HepG2 (cell line): Measurements from ENCODE around the gene FGF2. TPM values are rescaled to one million over a fixed set of nuclear protein-coding genes. Genes with fewer than 3 reads are reported as not detected.

Experiments used
- CC2D1A ChIP-seq: sonication (generic); formaldehyde crosslinking; IDR thresholded peaks from 2 replicates; pipeline ENCODE4 v1.8.1; 2023; ENCODE audit warnings: mild to moderate bottlenecking, missing genetic modification reagents
- ERF ChIP-seq: IDR thresholded peaks from 2 replicates; pipeline ENCODE4 v1.6.1; 2018; ENCODE audit warnings: missing biosample characterization, missing genetic modification reagents
- HDAC2 ChIP-seq: sonication (generic); formaldehyde crosslinking; IDR thresholded peaks from 2 replicates; pipeline ENCODE4 v1.4.0; 2020; ENCODE audit warnings: missing genetic modification reagents
- HIVEP1 ChIP-seq: sonication (generic); formaldehyde crosslinking; IDR thresholded peaks from 2 replicates; pipeline ENCODE4 v1.4.0; 2020; ENCODE audit warnings: mild to moderate bottlenecking, missing genetic modification reagents
- HMGA1 ChIP-seq: sonication (generic); formaldehyde crosslinking; conservative IDR thresholded peaks from 2 replicates; pipeline ENCODE4 v1.4.0; 2020; ENCODE audit warnings: missing genetic modification reagents
- MAFF ChIP-seq: IDR thresholded peaks from 2 replicates; pipeline ENCODE4 v1.6.1; 2011; ENCODE audit warnings: low read depth, low read length, improper control_type of control experiment
- MATR3 ChIP-seq: sonication (generic); formaldehyde crosslinking; IDR thresholded peaks from 2 replicates; pipeline ENCODE4 v1.4.0; 2020; ENCODE audit warnings: missing genetic modification reagents
- MXI1 ChIP-seq: IDR thresholded peaks from 3 replicates; pipeline ENCODE4 v1.6.1; 2012; ENCODE audit warnings: low read depth, low read length, inconsistent platforms, borderline replicate concordance
- NKX3-1 ChIP-seq: sonication (generic); formaldehyde crosslinking; IDR thresholded peaks from 2 replicates; pipeline ENCODE4 v1.5.0; 2020; ENCODE audit warnings: missing genetic modification reagents
- PBX3 ChIP-seq: sonication (generic); formaldehyde crosslinking; IDR thresholded peaks from 2 replicates; pipeline ENCODE4 v1.8.1; 2023; ENCODE audit warnings: missing genetic modification reagents, inconsistent platforms, borderline replicate concordance
- PITX1 ChIP-seq: sonication (generic); formaldehyde crosslinking; IDR thresholded peaks from 2 replicates; pipeline ENCODE4 v1.5.1; 2020; ENCODE audit warnings: mild to moderate bottlenecking, missing genetic modification reagents
- POLR2AphosphoS5 ChIP-seq: IDR thresholded peaks from 2 replicates; pipeline ENCODE4 v1.6.1; 2012; ENCODE audit warnings: low read depth, low read length
- PRPF4 ChIP-seq: fragments of 200-400 bp; formaldehyde crosslinking; IDR thresholded peaks from 2 replicates; pipeline ENCODE4 v1.6.1; 2016; ENCODE audit warnings: low read length, low read depth; ENCODE audit not compliant: poor library complexity, severe bottlenecking
- SAFB2 ChIP-seq: sonication (generic); formaldehyde crosslinking; IDR thresholded peaks from 2 replicates; pipeline ENCODE4 v1.5.1; 2020; ENCODE audit warnings: missing genetic modification reagents, low read depth, mild to moderate bottlenecking, borderline replicate concordance
- SKIL ChIP-seq: sonication (generic); formaldehyde crosslinking; IDR thresholded peaks from 2 replicates; pipeline ENCODE4 v1.8.0; 2022; ENCODE audit warnings: missing genetic modification reagents, mild to moderate bottlenecking, moderate library complexity, borderline replicate concordance
- SNAPC4 ChIP-seq: sonication (generic); formaldehyde crosslinking; IDR thresholded peaks from 2 replicates; pipeline ENCODE4 v1.4.0; 2020; ENCODE audit warnings: mild to moderate bottlenecking, missing genetic modification reagents
- SPEN ChIP-seq: sonication (generic); formaldehyde crosslinking; IDR thresholded peaks from 2 replicates; pipeline ENCODE4 v1.5.1; 2020; ENCODE audit warnings: low read depth, mild to moderate bottlenecking, missing genetic modification reagents
- WIZ ChIP-seq: sonication (generic); formaldehyde crosslinking; IDR thresholded peaks from 2 replicates; pipeline ENCODE4 v1.5.1; 2020; ENCODE audit warnings: mild to moderate bottlenecking, missing genetic modification reagents
- YY1 ChIP-seq: IDR thresholded peaks from 2 replicates; pipeline ENCODE4 v1.6.1; 2011; ENCODE audit warnings: low read length, low read depth, moderate library complexity, mild to moderate bottlenecking; ENCODE audit not compliant: insufficient read depth, insufficient replicate concordance
- ZNF337 ChIP-seq: sonication (generic); formaldehyde crosslinking; IDR thresholded peaks from 2 replicates; pipeline ENCODE4 v1.5.1; 2020; ENCODE audit warnings: missing genetic modification reagents, low read depth, mild to moderate bottlenecking, borderline replicate concordance
- ZNF432 ChIP-seq: sonication (generic); formaldehyde crosslinking; IDR thresholded peaks from 2 replicates; pipeline ENCODE4 v1.5.0; 2020; ENCODE audit warnings: missing genetic modification reagents, mild to moderate bottlenecking, borderline replicate concordance
- polyA plus RNA-seq, 8 experiments: library from polyadenylated mRNA; depleted of rRNA in 3 of 8; stranded (reverse) in 7 of 8; unstranded in 1 of 8; fragments of >200 nt; fragmentation: Illumina TruSeq in 4 of 8; extraction: Trizol in 4 of 8; gene quantifications; 2 replicates each; pipeline versions ENCODE4 v1.2.1 to v1.2.3, GENCODE V29; 2011 to 2016; ENCODE audit warnings: low read depth in 4 of 8, missing spikeins in 1 of 8, mixed read lengths in 1 of 8; ENCODE audit not compliant: insufficient read depth in 1 of 8
- total RNA-seq, 5 experiments: library from RNA; depleted of rRNA; stranded (reverse); fragments of >200 nt; fragmentation: Illumina TruSeq; extraction: Trizol; gene quantifications; 2 replicates each; pipeline ENCODE4 v1.2.3, GENCODE V29; 2016; ENCODE audit warnings: low read depth in 1 of 5

Gene FGF2
- total and polyA plus RNA-seq, 2 of the 13 experiments (the other 11 are each of a cell fraction or from before 2014, with no cell fraction given), result 0.01 to 0.02 TPM

GRCh38 chr4:122921971-122922876 lies 95.6 kb downstream of the FGF2 start, which contains the start of gene NUDT6 (continued):
- TF ChIP-seq MXI1, result no peak
- TF ChIP-seq MATR3 (CRISPR knock-in tag), result no peak
- no peak for TF ChIP-seq ERF (CRISPR knock-in tag)
- no peak for TF ChIP-seq HMGA1 (CRISPR knock-in tag)
- TF ChIP-seq HIVEP1 (CRISPR knock-in tag), result peak; percentile 8; the same call in 1 of the 2 replicates
- peak; percentile 48; the same call in 1 of the 2 replicates for TF ChIP-seq SPEN (CRISPR knock-in tag)
- TF ChIP-seq SKIL, result no peak
- no peak for TF ChIP-seq MAFF
- TF ChIP-seq PBX3 (CRISPR knock-in tag), result no peak
- TF ChIP-seq SAFB2 (CRISPR knock-in tag), result peak; percentile 64; the same call in 1 of the 2 replicates
- 0 out of 2 replicates have a peak, but pooled peaks have one; percentile 72 for TF ChIP-seq PITX1 (CRISPR knock-in tag)
- TF ChIP-seq ZNF337, result no peak; the same call in 1 of the 2 replicates
- no peak for TF ChIP-seq ZNF432
- peak; percentile 51 for TF ChIP-seq YY1
- peak; percentile 23; the same call in 1 of the 2 replicates for TF ChIP-seq WIZ (CRISPR knock-in tag)
- TF ChIP-seq SNAPC4 (CRISPR knock-in tag), result no peak
- TF ChIP-seq HDAC2 (CRISPR knock-in tag), result no peak
- no peak for TF ChIP-seq CC2D1A (CRISPR knock-in tag)
- TF ChIP-seq PRPF4, result no peak
- TF ChIP-seq POLR2AphosphoS5, result peak; percentile 71
- no peak for TF ChIP-seq NKX3-1 (CRISPR knock-in tag)
